NK-92 (cell line): ENCODE data around the gene CLHC1.
"Not testable (repeated sequence)": the region's sequence is repeated elsewhere in the genome, so short reads cannot be mapped to it uniquely, and the experiment has no call there.

Experiments used
- DNase-seq: peaks from one replicate; lab custom pipeline; 2025; ENCODE audit not compliant: unreplicated experiment; lab: John Stamatoyannopoulos, UW

The CLHC1 gene

GRCh38 chr2:55232863-55233657, 967 bp upstream of the CLHC1 start:
- DNase-seq, result no peak

GRCh38 chr2:55231546-55232083, 478 bp downstream of the CLHC1 start:
- DNase-seq, result no peak

GRCh38 chr2:55230551-55230950, 1.5 kb downstream of the CLHC1 start:
- DNase-seq, result no peak

GRCh38 chr2:55229221-55229620, 2.9 kb downstream of the CLHC1 start:
- no peak for DNase-seq

GRCh38 chr2:55228226-55228563, 3.9 kb downstream of the CLHC1 start:
- DNase-seq, result no peak

- not testable (repeated sequence) for DNase-seq
Observed at GRCh38 chr2:55227437-55228225, 4.5 kb downstream of the CLHC1 start.

GRCh38 chr2:55225481-55226020, 6.5 kb downstream of the CLHC1 start:
- DNase-seq, result no peak

GRCh38 chr2:55224761-55225261, 7.3 kb downstream of the CLHC1 start:
- DNase-seq, result no peak

- DNase-seq, result no peak
Observed at GRCh38 chr2:55223958-55224760, 7.9 kb downstream of the CLHC1 start.

GRCh38 chr2:55213822-55214221, 18.3 kb downstream of the CLHC1 start:
- no peak for DNase-seq

- DNase-seq, result no peak
Observed at GRCh38 chr2:55204950-55205349, 27.1 kb downstream of the CLHC1 start.

- DNase-seq, result no peak
Observed at GRCh38 chr2:55204536-55204935, 27.6 kb downstream of the CLHC1 start.

GRCh38 chr2:55200416-55200815, 31.7 kb downstream of the CLHC1 start:
- DNase-seq, result no peak

- DNase-seq, result no peak
Observed at GRCh38 chr2:55196526-55196925, 35.6 kb downstream of the CLHC1 start.

GRCh38 chr2:55191888-55192287, 40.2 kb downstream of the CLHC1 start:
- DNase-seq, result not testable (repeated sequence)

GRCh38 chr2:55186837-55187236, 45.3 kb downstream of the CLHC1 start:
- DNase-seq, result not testable (repeated sequence)

GRCh38 chr2:55180374-55180773, 51.7 kb downstream of the CLHC1 start:
- DNase-seq, result no peak

GRCh38 chr2:55176094-55176415, 56.0 kb downstream of the CLHC1 start:
- DNase-seq, result no peak

- DNase-seq, result no peak
Observed at GRCh38 chr2:55175254-55176093, 56.6 kb downstream of the CLHC1 start.

- no peak for DNase-seq
Observed at GRCh38 chr2:55173438-55174054, 58.5 kb downstream of the CLHC1 start.
